Measurements from ENCODE around the gene CDIPT. TPM values are rescaled to one million over a fixed set of nuclear protein-coding genes. Genes with fewer than 3 reads are reported as not detected.

CDIPT gene
- total RNA-seq, 1 experiment from 2014 or later = 80.9 TPM

DNA sequence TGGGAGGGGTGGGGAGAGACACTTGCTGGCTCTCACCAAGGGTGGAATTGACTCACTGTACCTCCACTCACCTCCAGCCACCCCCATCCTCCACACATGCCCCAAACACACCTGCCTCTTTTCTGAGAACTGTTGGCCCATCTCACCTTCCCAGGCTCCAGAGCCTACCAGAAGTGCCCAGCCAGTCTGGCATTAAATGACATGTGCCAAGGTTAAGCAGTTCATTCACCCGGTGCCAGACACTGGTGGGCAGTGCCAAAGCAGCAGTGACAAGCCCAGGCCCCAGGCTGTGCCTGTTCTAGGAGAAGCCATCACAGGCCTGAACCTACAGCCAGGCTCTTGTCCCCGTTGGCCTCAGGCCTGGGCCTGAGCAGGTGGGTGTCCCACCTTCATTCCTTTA is 31.5 kb downstream of the CDIPT start:
- DNase-seq (ENCODE audit: low read depth) = no peak

DNA sequence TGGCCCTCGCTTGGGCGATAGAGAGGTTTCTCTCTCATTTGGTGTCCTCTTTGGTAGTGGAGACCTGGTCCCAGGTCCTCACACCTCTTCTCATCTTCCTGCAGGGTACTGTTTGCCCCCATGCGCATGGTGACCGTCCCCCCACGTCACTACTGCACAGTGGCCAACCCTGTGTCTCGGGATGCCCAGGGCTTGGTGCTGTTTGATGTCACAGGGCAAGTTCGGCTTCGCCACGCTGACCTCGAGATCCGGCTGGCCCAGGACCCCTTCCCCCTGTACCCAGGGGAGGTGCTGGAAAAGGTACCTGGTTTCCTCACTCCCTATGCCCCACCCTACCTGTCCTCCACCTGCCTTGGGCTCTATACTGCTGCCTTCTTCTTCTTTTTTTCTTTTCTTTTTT is 32.3 kb downstream of the CDIPT start:
- no peak for DNase-seq (ENCODE audit: low read depth)

DNA sequence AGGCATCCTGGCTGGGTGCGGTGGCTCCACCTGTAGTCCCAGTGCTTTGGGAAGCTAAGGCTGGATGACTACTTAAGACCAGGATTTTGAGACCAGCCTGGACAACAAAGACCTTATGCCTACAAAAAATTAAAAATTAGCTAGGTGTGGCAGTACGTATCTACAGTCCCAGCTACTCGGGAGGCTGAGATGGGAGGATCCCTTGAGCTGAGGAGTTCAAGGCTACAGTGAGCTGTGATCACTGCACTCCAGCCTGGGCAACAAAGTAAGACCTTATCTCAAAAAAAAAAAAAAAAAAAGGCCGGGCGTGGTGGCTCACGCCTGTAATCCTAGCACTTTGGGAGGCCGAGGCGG is 36.7 kb downstream of the CDIPT start:
- DNase-seq (ENCODE audit: low read depth) = no peak

DNA sequence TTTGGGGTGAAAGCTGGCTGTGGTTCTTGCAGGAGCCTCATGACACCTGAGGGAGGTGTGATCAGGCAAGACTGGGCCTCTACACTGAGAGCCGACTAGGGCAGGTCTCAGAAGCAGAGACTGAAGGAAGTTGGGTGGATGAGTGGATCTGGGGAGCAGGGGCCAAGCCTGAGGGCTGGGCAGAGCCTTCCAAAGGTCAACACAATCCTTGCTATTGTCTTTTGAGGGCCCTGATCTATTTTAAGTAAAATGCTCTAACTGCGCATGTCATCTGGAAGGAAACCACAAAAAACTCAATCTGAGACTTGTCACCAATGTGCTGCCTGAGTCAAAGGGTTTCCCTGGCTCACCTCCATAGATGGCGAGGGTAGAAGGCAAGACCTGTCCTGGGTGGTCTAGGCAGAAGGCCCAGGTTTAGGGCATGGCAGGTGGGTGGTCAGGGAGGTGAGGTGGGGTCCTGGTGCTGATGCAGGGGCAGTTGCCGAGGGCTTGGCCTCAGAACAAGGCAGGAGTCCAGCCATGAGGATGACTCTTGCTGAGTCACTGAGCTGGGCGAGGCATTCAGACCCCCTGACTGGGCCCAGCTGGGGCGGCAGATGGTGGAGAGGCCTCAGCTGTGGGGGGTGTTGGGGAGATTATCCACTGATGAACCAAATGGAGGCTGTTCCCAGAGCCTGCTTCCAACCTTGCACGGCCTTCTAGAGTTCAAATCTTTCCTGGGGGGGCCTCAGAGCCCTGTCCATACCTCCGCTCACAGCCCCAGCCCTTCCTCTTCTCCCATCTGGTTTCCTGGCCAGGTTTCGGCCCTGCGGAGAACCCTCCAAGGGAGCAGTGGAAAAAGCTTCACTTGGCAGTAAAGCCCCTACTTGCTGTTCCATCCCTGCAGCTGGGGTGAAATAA is 37.6 kb downstream of the CDIPT start:
- DNase-seq (ENCODE audit: low read depth) = peak; percentile 96

DNA sequence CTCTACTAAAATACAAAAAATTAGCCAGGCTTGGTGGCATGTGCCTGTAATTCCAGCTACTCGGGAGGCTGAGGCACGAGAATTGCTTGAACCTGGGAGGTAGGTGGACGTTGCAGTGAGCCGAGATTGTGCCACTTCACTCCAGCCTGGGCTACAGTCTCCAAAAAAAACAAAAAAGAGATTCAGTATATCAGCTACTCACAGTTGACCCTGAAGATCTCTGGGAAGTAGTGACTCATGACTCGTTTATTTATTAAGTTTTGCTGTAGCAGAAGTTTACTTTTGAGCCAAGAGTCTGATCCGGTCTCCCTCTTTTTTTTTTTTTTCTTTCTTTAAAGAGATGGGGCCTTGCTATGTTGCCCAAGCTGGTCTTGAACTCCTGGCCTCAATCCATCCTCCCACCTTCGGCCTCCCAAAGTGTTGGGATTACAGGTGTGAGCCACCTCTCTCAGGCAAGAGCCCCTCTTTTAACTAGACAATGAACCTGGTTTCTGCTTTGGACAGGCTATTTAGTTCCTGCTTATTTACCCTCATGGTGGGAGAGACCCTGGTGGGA is 38.4 kb downstream of the CDIPT start:
- peak; percentile 86 for DNase-seq (ENCODE audit: low read depth)

DNA sequence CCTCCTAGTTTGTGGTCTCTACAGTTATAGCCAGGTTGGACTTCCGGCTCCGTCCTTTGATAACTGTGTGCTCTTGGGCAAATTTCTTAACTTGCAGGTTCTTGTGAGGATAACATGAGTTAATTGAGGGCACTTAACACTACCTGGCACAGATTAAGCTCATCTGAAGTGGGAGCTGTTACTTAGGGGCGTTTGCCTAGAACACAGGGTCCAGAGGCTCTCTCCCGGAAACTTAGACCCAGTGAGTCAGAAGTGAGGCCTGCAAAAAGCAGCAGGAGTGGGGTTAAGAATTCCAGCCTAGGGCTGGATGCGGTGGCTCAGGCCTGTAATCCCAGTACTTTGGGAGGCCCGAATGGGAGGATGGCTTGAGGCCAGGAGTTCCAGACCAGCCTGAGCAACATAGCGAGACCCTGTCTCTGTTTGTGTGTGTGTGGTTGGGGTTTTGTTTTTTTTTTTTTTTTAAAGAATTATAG is 41.3 kb downstream of the CDIPT start:
- peak; percentile 90 for DNase-seq (ENCODE audit: low read depth)

DNA sequence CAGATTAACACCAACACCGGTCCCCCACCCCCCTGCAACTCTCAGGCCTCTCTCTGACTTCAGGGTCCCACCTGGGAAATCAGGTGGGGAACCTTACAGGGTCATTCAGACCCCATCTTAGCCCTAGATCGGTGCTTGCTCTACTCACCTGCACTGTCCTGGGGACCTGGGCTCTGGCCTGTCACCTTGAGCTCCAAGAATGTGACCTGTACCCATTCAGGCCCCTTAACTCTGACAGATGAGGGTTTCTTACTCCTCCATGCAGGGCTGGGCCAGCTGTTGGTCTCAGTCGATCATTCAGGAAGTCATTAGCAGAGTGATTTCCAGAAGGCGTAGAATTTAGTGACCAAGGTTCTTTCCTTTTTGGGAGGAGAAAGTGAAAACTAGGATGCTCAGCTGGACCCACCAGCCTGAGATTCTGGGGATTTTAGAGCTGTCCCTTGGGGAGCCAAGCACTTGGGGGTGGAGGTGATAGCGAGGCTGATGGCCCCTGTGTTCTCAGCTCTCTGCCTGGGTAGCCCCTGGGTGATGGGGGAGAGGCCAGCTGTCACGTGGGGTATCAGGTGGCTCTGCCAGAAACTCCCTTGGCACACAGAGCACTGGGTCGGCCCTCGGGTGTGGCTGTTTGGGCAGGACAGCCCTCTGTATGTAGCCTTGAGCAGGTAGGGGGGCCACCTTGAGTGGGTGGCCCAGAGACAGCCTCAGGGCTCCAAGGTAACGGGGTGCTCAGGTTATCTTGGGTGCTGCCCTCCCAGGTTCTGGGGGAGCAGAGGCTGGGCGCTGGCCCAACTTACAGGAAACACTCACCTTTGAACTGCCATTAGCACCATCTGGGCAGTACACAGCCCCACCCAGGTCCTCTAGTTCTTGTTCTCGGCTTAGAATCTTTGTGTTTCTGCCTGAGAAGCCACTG is 42.0 kb downstream of the CDIPT start:
- peak; percentile 54 for DNase-seq (ENCODE audit: low read depth)

DNA sequence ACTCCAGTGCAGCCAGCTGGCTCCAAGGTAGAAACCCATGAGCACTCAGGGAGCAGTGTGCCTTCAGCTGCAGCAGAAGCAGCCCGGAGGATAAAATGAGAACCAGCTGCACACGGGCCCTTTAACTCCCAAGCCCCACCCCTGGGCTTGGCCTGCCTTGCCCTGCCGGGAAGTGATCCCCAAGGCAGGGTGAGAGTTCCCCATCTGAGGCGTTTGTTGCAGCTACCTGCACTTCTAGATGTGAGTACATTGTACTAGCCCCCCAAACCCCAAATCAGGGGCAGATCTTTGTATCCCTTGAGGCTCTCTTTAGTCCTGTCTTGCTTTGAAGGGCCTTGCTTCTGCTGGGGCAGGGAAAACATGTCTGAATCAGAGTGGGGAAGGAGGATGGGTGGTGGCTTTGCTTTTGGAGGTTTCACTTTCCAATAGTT is 42.7 kb downstream of the CDIPT start, which contains the start of gene MVP:
MVP (plus strand) TSS at position 192 of the 431 bp plus-strand sequence. CDS start 10,088 bp downstream, outside the sequence.
- peak; percentile 60 for DNase-seq (ENCODE audit: low read depth)

DNA sequence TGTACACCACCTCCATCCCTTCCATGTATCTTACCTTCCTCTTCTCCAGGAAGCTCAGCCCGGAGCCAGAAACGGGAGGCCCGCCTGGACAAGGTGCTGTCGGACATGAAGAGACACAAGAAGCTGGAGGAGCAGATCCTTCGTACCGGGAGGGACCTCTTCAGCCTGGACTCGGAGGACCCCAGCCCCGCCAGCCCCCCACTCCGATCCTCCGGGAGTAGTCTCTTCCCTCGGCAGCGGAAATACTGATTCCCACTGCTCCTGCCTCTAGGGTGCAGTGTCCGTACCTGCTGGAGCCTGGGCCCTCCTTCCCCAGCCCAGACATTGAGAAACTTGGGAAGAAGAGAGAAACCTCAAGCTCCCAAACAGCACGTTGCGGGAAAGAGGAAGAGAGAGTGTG is 43.5 kb downstream of the CDIPT start:
- no peak for DNase-seq (ENCODE audit: low read depth)

DNA sequence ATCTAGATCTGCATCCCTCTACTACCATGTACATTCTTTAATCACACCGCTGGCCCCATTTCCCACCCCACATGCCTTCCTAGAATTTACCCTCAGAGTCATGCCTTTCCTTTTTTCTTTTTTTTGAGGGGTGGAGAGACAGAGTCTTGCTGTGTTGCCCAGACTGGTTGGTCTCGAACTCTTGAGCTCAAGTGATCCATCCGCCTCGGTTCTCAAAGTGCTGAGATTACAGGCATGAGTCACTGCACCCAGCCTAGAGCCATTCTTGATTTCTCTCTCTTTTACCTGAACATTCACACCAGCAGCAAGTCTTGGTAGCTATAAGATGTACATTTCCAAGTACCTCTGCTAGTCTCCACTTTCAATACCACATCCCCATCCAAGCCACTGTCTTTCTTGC is 44.9 kb downstream of the CDIPT start:
- DNase-seq (ENCODE audit: low read depth) = no peak

DNA sequence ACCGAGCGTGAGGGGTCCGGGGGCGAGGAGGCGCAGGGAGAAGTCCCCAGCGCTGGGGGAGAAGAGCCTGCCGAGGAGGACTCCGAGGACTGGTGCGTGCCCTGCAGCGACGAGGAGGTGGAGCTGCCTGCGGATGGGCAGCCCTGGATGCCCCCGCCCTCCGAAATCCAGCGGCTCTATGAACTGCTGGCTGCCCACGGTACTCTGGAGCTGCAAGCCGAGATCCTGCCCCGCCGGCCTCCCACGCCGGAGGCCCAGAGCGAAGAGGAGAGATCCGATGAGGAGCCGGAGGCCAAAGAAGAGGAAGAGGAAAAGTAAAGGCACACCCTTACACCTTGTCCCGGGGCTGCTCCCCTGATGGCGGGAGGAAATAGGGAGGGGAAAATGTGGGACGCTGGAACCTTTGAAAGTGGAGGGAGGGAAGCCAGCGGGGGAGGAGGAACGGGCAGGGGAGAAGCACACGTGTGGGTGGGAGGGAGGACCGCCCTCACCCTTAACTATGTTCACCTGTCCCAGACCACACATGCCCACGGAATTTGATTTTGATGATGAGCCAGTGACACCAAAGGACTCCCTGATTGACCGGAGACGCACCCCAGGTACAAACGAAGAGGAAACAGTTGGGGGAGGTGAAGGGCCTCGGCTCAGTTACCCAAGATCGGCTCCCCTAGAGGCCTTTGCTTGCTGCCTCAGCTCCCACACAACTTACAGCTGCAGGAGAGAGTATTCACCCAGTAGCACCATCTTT is 46.2 kb downstream of the CDIPT start:
- peak; percentile 64 for DNase-seq (ENCODE audit: low read depth)

DNA sequence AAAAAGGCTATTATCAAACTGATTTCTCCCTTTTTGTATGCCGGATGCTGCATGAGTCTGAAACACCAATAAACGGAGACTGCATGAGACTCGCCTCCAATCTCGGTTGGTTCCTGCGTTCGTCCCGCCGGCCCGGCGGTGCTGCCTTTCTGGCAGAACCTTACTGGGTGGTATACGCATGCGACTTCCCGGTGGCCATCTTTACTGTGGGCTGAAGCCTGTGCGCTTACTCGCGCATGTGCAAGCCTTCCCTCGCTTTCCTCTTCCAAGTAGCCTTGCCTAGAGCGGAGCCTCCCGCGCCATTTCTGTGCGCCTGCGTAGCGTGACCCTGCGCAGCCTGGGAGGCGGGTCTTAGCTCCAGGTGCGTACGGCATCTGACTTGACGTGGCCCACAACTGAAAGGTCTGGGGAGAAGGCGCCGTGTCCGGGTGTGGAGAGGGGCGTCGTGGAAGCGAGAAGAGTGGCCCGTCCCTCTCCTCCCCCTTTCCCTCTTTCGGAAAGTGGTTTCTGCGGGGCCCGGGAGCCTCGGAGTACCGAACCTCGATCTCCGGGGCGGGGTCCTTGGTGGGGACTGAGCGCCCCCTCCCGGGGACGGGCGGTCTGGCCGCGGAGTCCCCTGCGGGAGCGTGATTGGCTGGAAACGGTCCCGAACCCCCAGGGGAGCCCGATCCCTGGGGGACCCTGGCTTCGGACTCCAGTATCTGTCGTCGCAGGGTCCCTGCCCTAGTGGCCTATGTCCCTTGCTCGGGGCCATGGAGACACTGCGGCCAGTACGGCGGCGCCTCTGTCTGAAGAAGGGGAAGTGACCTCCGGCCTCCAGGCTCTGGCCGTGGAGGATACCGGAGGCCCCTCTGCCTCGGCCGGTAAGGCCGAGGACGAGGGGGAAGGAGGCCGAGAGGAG is 47.0 kb downstream of the CDIPT start, which contains the start of gene PAGR1:
PAGR1 (plus strand) TSS at position 360 of the 901 bp plus-strand sequence; CDS start at position 734, 374 bp downstream.
- DNase-seq (ENCODE audit: low read depth) = peak; percentile 98

DNA sequence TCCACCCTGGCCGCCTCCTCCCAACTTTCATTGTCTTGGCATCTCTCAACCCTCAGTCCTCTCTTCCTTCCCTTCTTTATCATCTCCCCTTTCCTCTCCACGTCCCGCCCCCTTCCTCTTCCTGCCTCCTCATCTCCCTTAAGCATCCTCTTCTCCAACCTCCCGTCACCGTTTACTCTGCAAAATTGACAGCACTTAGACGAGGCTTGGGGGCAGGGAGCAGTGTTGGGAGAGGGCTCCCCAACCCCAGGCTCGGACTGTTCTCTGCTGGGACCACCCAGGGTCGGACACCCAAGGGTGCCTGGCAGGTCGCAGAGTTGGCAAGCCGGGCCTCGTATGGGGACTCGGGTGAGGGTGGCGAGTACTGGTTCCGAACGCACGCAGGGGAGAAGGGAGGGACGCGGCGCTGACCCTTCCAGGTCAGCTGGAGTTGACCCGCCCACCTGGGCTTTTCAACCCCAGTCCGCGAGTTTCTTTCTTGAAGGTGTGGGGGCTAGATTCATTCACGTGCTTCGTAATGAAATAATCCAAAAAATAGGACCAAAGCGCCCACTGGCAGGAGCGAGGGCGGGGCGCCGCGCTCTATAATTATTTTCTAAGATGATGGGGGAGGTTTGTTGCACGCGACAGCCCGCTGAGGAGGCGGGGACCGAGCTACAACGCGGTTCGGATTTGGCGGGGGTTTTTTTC is 47.8 kb downstream of the CDIPT start:
- DNase-seq (ENCODE audit: low read depth) = no peak

DNA sequence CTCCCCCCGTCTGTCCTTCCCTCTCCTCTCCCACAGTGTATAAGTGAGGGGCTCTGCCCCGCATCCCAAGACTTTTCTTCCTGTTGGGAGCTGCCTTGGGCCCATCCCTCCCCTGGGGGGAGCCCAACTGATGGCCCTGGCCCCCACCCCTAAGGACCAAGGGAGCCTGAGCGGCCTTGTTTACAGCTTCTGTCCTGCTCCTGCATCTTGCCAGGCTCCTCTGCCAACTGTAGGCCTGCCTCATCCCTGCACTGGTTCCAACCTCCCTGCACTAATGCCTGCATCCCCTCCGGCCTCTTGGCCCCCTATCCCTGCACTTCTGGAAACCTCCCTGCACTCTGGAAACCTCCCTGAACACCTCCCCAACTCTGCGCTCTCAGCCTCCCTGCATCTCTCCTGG is 48.4 kb downstream of the CDIPT start:
- DNase-seq (ENCODE audit: low read depth) = no peak

DNA sequence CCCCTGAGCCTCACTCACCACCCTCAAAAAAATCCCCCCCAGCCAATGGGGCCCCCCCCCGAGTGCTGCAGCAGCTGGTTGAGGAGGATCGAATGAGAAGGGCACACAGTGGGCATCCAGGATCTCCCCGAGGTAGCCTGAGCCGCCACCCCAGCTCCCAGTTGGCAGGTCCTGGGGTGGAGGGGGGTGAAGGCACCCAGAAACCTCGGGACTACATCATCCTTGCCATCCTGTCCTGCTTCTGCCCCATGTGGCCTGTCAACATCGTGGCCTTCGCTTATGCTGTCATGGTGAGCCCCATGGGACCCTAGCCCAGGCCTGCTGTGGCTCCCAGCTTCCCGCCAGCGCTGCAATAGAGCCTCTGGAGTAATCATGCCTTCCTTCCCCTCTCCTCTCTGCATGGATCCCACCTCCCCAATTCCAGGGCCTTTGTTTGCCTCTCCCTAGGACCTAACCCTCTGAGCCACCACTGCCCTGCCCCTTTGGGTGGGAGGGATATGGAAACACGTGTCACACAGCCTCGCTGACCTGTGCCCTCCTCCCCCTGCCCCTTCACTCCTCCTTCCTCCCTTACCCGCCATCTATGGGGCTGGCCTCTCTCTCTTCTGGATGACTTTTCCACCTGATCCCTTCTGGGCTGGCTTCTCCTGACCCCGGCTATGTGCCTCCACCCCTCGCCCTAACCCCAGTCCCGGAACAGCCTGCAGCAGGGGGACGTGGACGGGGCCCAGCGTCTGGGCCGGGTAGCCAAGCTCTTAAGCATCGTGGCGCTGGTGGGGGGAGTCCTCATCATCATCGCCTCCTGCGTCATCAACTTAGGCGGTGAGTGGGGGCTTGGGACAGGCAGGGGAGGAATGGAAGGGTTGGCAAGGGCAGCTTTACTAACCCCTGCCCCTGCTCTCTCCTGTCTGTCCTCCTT is 49.1 kb downstream of the CDIPT start:
- no peak for DNase-seq (ENCODE audit: low read depth)

DNA sequence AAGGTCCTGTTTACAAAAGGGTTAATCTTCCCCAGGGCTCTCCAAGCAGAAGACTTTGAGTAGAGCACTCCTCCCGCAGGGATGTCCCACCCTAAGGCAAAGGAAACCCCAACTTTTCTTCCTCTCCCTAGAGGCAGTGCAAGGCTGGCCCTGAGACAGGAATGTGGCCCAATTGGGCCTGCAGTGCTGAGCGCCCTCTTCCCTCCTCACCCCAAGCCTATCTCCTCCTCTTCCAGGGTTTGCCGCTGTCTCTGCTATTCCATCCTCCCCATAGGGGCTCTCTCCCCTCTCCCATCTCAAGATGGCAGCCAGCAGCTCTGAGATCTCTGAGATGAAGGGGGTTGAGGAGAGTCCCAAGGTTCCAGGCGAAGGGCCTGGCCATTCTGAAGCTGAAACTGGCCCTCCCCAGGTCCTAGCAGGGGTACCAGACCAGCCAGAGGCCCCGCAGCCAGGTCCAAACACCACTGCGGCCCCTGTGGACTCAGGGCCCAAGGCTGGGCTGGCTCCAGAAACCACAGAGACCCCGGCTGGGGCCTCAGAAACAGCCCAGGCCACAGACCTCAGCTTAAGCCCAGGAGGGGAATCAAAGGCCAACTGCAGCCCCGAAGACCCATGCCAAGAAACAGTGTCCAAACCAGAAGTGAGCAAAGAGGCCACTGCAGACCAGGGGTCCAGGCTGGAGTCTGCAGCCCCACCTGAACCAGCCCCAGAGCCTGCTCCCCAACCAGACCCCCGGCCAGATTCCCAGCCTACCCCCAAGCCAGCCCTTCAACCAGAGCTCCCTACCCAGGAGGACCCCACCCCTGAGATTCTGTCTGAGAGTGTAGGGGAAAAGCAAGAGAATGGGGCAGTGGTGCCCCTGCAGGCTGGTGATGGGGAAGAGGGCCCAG is 50.0 kb downstream of the CDIPT start:
- no peak for DNase-seq (ENCODE audit: low read depth)
